ENCODE data around the gene PPARG. TPM values are rescaled to one million over a fixed set of nuclear protein-coding genes. Genes with fewer than 3 reads are reported as not detected.
"Not testable (repeated sequence)": the region's sequence is repeated elsewhere in the genome, so short reads cannot be mapped to it uniquely, and the experiment has no call there.

The PPARG gene
- total RNA-seq, 2 donors from 2014 or later: 7.0 to 12.9 TPM

GRCh38 chr3:12468757-12469156 lies 179.9 kb downstream of the PPARG start:
- no peaks in the 10 kb centered on the region for H3K9me3 ChIP-seq
- 87% methylated on average over 2 of the region's 2 CpGs for WGBS
- TF ChIP-seq POLR2AphosphoS5 (IDR thresholded peaks at IDR 0.05) (no peak), CTCF (IDR thresholded peaks at IDR 0.05) (no peak), POLR2A (IDR thresholded peaks at IDR 0.05) (no peak)
- DNase-seq (ENCODE audit: low spot score): no peak
- no peaks in the 10 kb centered on the region for H3K36me3 ChIP-seq
- intact Hi-C loops (cut with DNase I): no loop called here
- no peaks in the 10 kb centered on the region for H3K27me3 ChIP-seq (replicated peaks; ENCODE audit: insufficient read depth)
- H3K27ac ChIP-seq: no peak overlapping the region
- no peak overlapping the region for H3K4me3 ChIP-seq
- H3K4me1 ChIP-seq (replicated peaks): no peaks in the 10 kb centered on the region

GRCh38 chr3:12469222-12469621 lies 180.4 kb downstream of the PPARG start:
- H3K4me1 ChIP-seq (replicated peaks); intact Hi-C loops (cut with DNase I); H3K4me3 ChIP-seq; H3K27me3 ChIP-seq (replicated peaks; ENCODE audit: insufficient read depth); H3K36me3 ChIP-seq; H3K27ac ChIP-seq; H3K9me3 ChIP-seq; DNase-seq (ENCODE audit: low spot score): not testable (repeated sequence)
- 68% methylated on average over 7 of the region's 7 CpGs for WGBS

- Histone ChIP-seq H3K27me3 (replicated peaks; ENCODE audit: insufficient read depth) (no peaks in the 10 kb centered on the region), H3K4me1 (replicated peaks) (no peaks in the 10 kb centered on the region), H3K9me3 (no peaks in the 10 kb centered on the region), H3K27ac (no peak overlapping the region), H3K36me3 (no peaks in the 10 kb centered on the region), H3K4me3 (no peak overlapping the region)
- TF ChIP-seq CTCF (IDR thresholded peaks at IDR 0.05) (no peak), POLR2A (IDR thresholded peaks at IDR 0.05) (no peak), POLR2AphosphoS5 (IDR thresholded peaks at IDR 0.05) (no peak)
- 73% methylated on average over 5 of the region's 5 CpGs for WGBS
- DNase-seq (ENCODE audit: low spot score): no peak
- intact Hi-C loops (cut with DNase I): no loop called here
Observed at GRCh38 chr3:12470111-12470510, 181.2 kb downstream of the PPARG start.

GRCh38 chr3:12470680-12471079 lies 181.8 kb downstream of the PPARG start:
- Histone ChIP-seq H3K9me3 (no peaks in the 10 kb centered on the region), H3K4me3 (no peak overlapping the region), H3K36me3 (no peaks in the 10 kb centered on the region), H3K27me3 (replicated peaks; ENCODE audit: insufficient read depth) (no peaks in the 10 kb centered on the region), H3K4me1 (replicated peaks) (no peaks in the 10 kb centered on the region), H3K27ac (no peak overlapping the region)
- intact Hi-C loops (cut with DNase I): no loop called here
- DNase-seq (ENCODE audit: low spot score): no peak
- no peak for TF ChIP-seq POLR2A (IDR thresholded peaks at IDR 0.05)
- no peak for TF ChIP-seq POLR2AphosphoS5 (IDR thresholded peaks at IDR 0.05)
- TF ChIP-seq CTCF (IDR thresholded peaks at IDR 0.05): no peak
- 94% methylated on average over 3 of the region's 3 CpGs for WGBS

GRCh38 chr3:12471241-12471640 lies 182.4 kb downstream of the PPARG start:
- Histone ChIP-seq H3K36me3 (no peaks in the 10 kb centered on the region), H3K4me3 (no peak overlapping the region), H3K4me1 (replicated peaks) (no peaks in the 10 kb centered on the region), H3K9me3 (no peaks in the 10 kb centered on the region), H3K27me3 (replicated peaks; ENCODE audit: insufficient read depth) (no peaks in the 10 kb centered on the region), H3K27ac (no peak overlapping the region)
- WGBS: 65% methylated on average over 11 of the region's 11 CpGs
- no peak for TF ChIP-seq CTCF (IDR thresholded peaks at IDR 0.05)
- no peak for TF ChIP-seq POLR2A (IDR thresholded peaks at IDR 0.05)
- TF ChIP-seq POLR2AphosphoS5 (IDR thresholded peaks at IDR 0.05): no peak
- DNase-seq (ENCODE audit: low spot score): no peak
- intact Hi-C loops (cut with DNase I): no loop called here
